ENCODE measurements around the gene REEP6. TPM values are rescaled to one million over a fixed set of nuclear protein-coding genes. Genes with fewer than 3 reads are reported as not detected.

REEP6 gene
- total and polyA plus RNA-seq, 2 of the 4 experiments (the other 2 are of a cell fraction), result 1.3 to 2.2 TPM

DNA sequence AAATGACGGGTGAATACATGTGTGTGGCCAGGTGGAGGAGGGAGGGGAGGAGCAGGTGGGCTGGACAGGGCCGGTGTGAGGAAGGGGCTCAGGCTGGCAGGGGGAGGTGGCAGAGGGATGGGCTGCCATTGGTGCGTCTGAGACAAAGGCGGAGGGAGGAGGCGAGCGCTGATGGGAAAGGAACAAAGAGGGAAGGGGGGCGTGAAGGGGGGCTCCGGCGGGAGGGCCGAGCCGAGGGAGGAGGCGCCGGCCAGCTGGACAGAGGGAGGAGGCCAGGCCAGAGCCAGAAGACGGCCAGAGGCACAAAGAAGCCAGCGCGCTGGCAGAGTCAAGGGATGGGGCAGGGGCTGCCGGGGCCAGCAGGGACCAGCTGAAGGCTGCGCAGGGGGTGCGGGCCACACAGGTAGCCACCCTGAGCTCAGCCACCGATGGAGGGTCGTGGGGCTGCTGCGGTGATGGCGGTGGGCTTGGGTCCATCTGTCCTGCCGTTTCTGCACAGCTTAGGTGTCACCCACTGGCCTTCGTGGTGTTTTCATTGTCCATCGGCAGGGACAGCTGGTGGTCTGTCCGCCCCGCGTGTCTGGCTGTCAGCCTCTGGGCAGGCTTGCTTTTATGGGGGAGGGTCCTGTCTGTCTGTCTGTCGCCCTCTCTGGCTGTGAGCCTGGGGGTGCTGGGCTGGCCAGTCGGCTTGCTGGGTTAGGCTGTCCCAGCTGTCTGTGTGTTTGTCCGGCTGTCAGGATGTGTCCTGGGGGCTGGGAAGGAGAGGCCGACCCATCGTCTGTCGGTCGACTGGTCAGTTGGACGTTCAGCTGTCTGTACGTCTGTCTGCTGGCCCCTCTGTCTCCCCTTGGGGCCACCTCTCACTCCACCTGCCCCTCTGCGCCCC is 38.8 kb upstream of the REEP6 start:
- intact Hi-C loops (cut with micrococcal nuclease), result no loop called here
- H2BK20ac ChIP-seq (ENCODE audit: low read depth, low read length), result no peak overlapping the region
- in situ Hi-C loops (cut with MboI; ENCODE audit: low sequenced_read_pairs), result no loop called here
- H3K9me3 ChIP-seq (ENCODE audit: control insufficient read depth, insufficient read depth, low read length), result no peaks in the 10 kb centered on the region
- H4K91ac ChIP-seq (ENCODE audit: insufficient read depth, low read depth, low read length), result no peak overlapping the region
- H3K9me1 ChIP-seq (ENCODE audit: insufficient read depth, low read length), result no peaks in the 10 kb centered on the region
- no peak overlapping the region for H3K23ac ChIP-seq (ENCODE audit: low read depth, low read length)
- H3K27ac ChIP-seq (ENCODE audit: insufficient read depth, low read length), result no peak overlapping the region
- H2AK5ac ChIP-seq (ENCODE audit: low read depth, low read length), result no peak overlapping the region
- H4K20me1 ChIP-seq (ENCODE audit: insufficient read depth, low read length), result peaks cover 57% of the 10 kb centered on the region
- H3K9ac ChIP-seq (ENCODE audit: low read depth, low read length), result no peak overlapping the region
- H2BK120ac ChIP-seq (ENCODE audit: low read depth, low read length), result no peak overlapping the region
- no peak overlapping the region for H2AFZ ChIP-seq (replicated peaks; ENCODE audit: low read length, poor library complexity)
- no TSS peak for BruUV-seq (replicated peaks)
- no peak overlapping the region for H2BK5ac ChIP-seq (ENCODE audit: low read depth, low read length, poor library complexity, severe bottlenecking)
- DNase-seq, result no peak
- no peaks in the 10 kb centered on the region for H3K79me1 ChIP-seq (ENCODE audit: low read depth in 1 of 2, low read length in 2 of 2)
- no peak overlapping the region for H3K18ac ChIP-seq (ENCODE audit: low read depth, low read length)
- dilution Hi-C loops (cut with HindIII; ENCODE audit: low sequenced_read_pairs, unreplicated experiment), result no loop called here
- peaks cover 76% of the 10 kb centered on the region for H3K27me3 ChIP-seq (ENCODE audit: control insufficient read depth, insufficient read depth, low read length)
- ChIA-PET CTCF (no interaction called here), POLR2A (ENCODE audit: unreplicated experiment) (no interaction called here)
- no peaks in the 10 kb centered on the region for H3K4me1 ChIP-seq (ENCODE audit: control insufficient read depth, insufficient read depth, low read length)
- no peak overlapping the region for H3K14ac ChIP-seq (replicated peaks; ENCODE audit: low read depth, low read length)
- no peak overlapping the region for H2BK15ac ChIP-seq (ENCODE audit: low read depth, low read length)
- no peak for TF ChIP-seq BHLHE40 (IDR thresholded peaks at IDR 0.05; ENCODE audit: low read depth, low read length)
- no peak for TF ChIP-seq CEBPB (IDR thresholded peaks at IDR 0.05; ENCODE audit: low read depth, low read length)
- TF ChIP-seq CHD1 (IDR thresholded peaks at IDR 0.05; ENCODE audit: low read depth, low read length), result no peak
- TF ChIP-seq, protein P1, sequence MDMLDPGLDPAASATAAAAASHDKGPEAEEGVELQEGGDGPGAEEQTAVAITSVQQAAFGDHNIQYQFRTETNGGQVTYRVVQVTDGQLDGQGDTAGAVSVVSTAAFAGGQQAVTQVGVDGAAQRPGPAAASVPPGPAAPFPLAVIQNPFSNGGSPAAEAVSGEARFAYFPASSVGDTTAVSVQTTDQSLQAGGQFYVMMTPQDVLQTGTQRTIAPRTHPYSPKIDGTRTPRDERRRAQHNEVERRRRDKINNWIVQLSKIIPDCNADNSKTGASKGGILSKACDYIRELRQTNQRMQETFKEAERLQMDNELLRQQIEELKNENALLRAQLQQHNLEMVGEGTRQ (IDR thresholded peaks at IDR 0.05; ENCODE audit: low read depth, low read length), result no peak
- TF ChIP-seq NFE2L2 (IDR thresholded peaks at IDR 0.05; ENCODE audit: low read depth, low read length), result no peak
- no peak for TF ChIP-seq POLR2A (IDR thresholded peaks at IDR 0.05; ENCODE audit: low read depth, low read length)
- no peak for TF ChIP-seq RCOR1 (IDR thresholded peaks at IDR 0.05; ENCODE audit: insufficient replicate concordance, low read length)
- TF ChIP-seq RAD21 (IDR thresholded peaks at IDR 0.05; ENCODE audit: low read length), result no peak
- TF ChIP-seq MAZ (IDR thresholded peaks at IDR 0.05; ENCODE audit: borderline replicate concordance, low read depth, low read length), result no peak
- TF ChIP-seq, protein P2, sequence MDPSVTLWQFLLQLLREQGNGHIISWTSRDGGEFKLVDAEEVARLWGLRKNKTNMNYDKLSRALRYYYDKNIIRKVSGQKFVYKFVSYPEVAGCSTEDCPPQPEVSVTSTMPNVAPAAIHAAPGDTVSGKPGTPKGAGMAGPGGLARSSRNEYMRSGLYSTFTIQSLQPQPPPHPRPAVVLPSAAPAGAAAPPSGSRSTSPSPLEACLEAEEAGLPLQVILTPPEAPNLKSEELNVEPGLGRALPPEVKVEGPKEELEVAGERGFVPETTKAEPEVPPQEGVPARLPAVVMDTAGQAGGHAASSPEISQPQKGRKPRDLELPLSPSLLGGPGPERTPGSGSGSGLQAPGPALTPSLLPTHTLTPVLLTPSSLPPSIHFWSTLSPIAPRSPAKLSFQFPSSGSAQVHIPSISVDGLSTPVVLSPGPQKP (IDR thresholded peaks at IDR 0.05; ENCODE audit: borderline replicate concordance, low read depth, low read length), result no peak
- H4K5ac ChIP-seq (ENCODE audit: low read depth, low read length), result no peak overlapping the region
- WGBS, 2 experiments (ENCODE audit: extremely low coverage in 2 of 2, insufficient read length in 1 of 2), result 8% methylated on average over 26 of the region's 39 CpGs; no CpG with 5 or more reads in 1 of the 2 experiments
- ATAC-seq (ENCODE audit: low read depth), result no peak
- no peak overlapping the region for H4K8ac ChIP-seq (ENCODE audit: low read depth in 2 of 2, low read length in 2 of 2)
- H2AK9ac ChIP-seq (replicated peaks; ENCODE audit: low read depth, low read length, poor library complexity), result peak overlapping the region; percentile 42
- H3K4me3 ChIP-seq (ENCODE audit: insufficient read depth, low read depth, low read length), result no peak overlapping the region
- H3K36me3 ChIP-seq (ENCODE audit: control insufficient read depth, insufficient read depth, low read length), result no peaks in the 10 kb centered on the region
- H3K4me2 ChIP-seq (ENCODE audit: low read depth, low read length), result no peak overlapping the region
- H3K4ac ChIP-seq (ENCODE audit: low read depth, low read length), result no peak overlapping the region
- no peak overlapping the region for H3K56ac ChIP-seq (ENCODE audit: extremely low read depth, insufficient read depth, low read length)
